Epithelial cell of proximal tubule (primary cell): ENCODE data around the gene AGMAT. TPM values are rescaled to one million over a fixed set of nuclear protein-coding genes. Genes with fewer than 3 reads are reported as not detected.
"Not testable (repeated sequence)": the region's sequence is repeated elsewhere in the genome, so short reads cannot be mapped to it uniquely, and the experiment has no call there.

Experiments
- DNase-seq: peaks from one replicate; pipeline ENCODE4 v3.0.0-alpha.2; 2011; ENCODE audit warnings: low read depth
- H3K4me3 ChIP-seq: 2 replicates; pipeline ENCODE4 v1.5.1; 2011; ENCODE audit warnings: low read depth, mild to moderate bottlenecking, low read length
- CTCF ChIP-seq: conservative IDR thresholded peaks from 2 replicates; pipeline ENCODE4 v1.5.1; 2012; ENCODE audit warnings: low read depth, mild to moderate bottlenecking, low read length
- total RNA-seq: library from RNA; depleted of rRNA; stranded (reverse); fragments of >200 nt; gene quantifications from 2 replicates; pipeline ENCODE4 v1.2.3, GENCODE V29; 2015

AGMAT gene
- total RNA-seq, 1 donor from 2014 or later: 3.2 TPM

- DNase-seq: no peak
- TF ChIP-seq CTCF: no peak
- no peak overlapping the region for H3K4me3 ChIP-seq
These were observed 20.8 kb upstream of the AGMAT start for GRCh38 chr1:15605398-15606383.

- not testable (repeated sequence) for H3K4me3 ChIP-seq, DNase-seq
These were observed 19.5 kb upstream of the AGMAT start for GRCh38 chr1:15604400-15604799.

GRCh38 chr1:15603966-15604282 is 19.1 kb upstream of the AGMAT start:
- DNase-seq: not testable (repeated sequence)
- H3K4me3 ChIP-seq: peak overlapping the region; percentile 84

- peak overlapping the region; percentile 84 for H3K4me3 ChIP-seq
- TF ChIP-seq CTCF: no peak
- peak; percentile 77 for DNase-seq
These were observed 18.5 kb upstream of the AGMAT start for GRCh38 chr1:15603050-15603965.

GRCh38 chr1:15598436-15598835 is 13.6 kb upstream of the AGMAT start:
- no peak for TF ChIP-seq CTCF
- no peak for DNase-seq
- no peak overlapping the region for H3K4me3 ChIP-seq

- no peak for TF ChIP-seq CTCF
- no peak for DNase-seq
- H3K4me3 ChIP-seq: no peak overlapping the region
These were observed 11.2 kb upstream of the AGMAT start for GRCh38 chr1:15595809-15596617.

- no peak for TF ChIP-seq CTCF
- no peak overlapping the region for H3K4me3 ChIP-seq
- no peak for DNase-seq
These were observed 7.4 kb upstream of the AGMAT start for GRCh38 chr1:15592285-15592684.
